ENCODE data around the gene ABLIM2. TPM values are rescaled to one million over a fixed set of nuclear protein-coding genes. Genes with fewer than 3 reads are reported as not detected.

ABLIM2 gene
- total and polyA plus RNA-seq, 2 of the 4 experiments (the other 2 are of a cell fraction), result under 0.01 to 0.10 TPM

DNA sequence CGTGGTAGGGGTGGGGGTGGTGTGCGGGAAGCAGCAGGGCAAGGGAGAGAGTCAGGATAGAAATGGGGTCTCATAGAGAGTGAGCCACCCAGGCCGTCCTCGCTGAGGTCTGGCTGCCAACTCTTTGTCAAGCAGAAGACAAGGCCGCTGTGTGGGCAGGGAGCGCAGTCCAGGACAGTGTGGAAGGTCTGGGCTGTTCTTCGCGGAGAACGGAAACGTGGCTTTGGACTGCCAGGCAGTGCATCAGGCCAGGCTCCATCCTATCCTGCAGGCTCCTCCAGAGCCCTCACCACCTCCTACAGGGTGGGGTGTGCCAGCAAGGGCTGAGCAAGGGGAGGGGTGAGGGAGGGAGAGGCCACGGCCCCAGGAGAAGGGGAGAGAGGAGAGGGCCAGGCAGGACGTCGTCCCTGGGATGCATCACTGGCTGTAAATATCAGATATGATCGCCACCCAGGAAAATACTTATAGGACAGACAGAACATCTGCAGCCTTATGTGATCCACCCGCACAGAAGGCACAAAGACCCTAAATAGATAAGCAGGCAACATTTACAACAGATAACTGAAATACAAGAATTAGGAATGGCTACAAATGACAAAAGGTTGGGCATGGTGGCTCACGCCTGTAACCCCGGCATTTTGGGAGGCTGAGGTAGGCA, 85.3 kb downstream of the ABLIM2 start:
- H3K9me1 ChIP-seq (ENCODE audit: insufficient read depth, low read length), result no peaks in the 10 kb centered on the region; the same call in 1 of the 2 replicates
- no peak overlapping the region for H4K5ac ChIP-seq (ENCODE audit: low read depth, low read length)
- intact Hi-C loops (cut with micrococcal nuclease), result no loop called here
- H2AK5ac ChIP-seq (ENCODE audit: low read depth, low read length), result no peak overlapping the region
- H3K27ac ChIP-seq (ENCODE audit: insufficient read depth, low read length), result no peak overlapping the region
- no peaks in the 10 kb centered on the region; the same call in 1 of the 2 replicates for H3K9me3 ChIP-seq (ENCODE audit: control insufficient read depth, insufficient read depth, low read length)
- H2BK20ac ChIP-seq (ENCODE audit: low read depth, low read length), result no peak overlapping the region
- dilution Hi-C loops (cut with HindIII; ENCODE audit: low sequenced_read_pairs, unreplicated experiment), result no loop called here
- H2BK15ac ChIP-seq (ENCODE audit: low read depth, low read length), result no peak overlapping the region
- no TSS peak for BruUV-seq (replicated peaks)
- H3K4me1 ChIP-seq (ENCODE audit: control insufficient read depth, insufficient read depth, low read length), result no peaks in the 10 kb centered on the region
- no peak overlapping the region for H2AFZ ChIP-seq (replicated peaks; ENCODE audit: low read length, poor library complexity)
- no peak overlapping the region for H4K91ac ChIP-seq (ENCODE audit: insufficient read depth, low read depth, low read length)
- H2BK5ac ChIP-seq (ENCODE audit: low read depth, low read length, poor library complexity, severe bottlenecking), result no peak overlapping the region
- no peak overlapping the region for H3K4me2 ChIP-seq (ENCODE audit: low read depth, low read length)
- H3K23ac ChIP-seq (ENCODE audit: low read depth, low read length), result no peak overlapping the region
- DNase-seq, result no peak
- no peak for ATAC-seq (ENCODE audit: low read depth)
- no peak overlapping the region for H3K56ac ChIP-seq (ENCODE audit: extremely low read depth, insufficient read depth, low read length)
- WGBS, 2 experiments (ENCODE audit: extremely low coverage in 2 of 2, insufficient read length in 1 of 2), result 65% methylated on average over 4 of the region's 17 CpGs; no CpG with 5 or more reads in 1 of the 2 experiments
- TF ChIP-seq CHD1 (IDR thresholded peaks at IDR 0.05; ENCODE audit: low read depth, low read length) (no peak), MAFK (IDR thresholded peaks at IDR 0.05; ENCODE audit: low read depth, low read length) (no peak), SMC3 (IDR thresholded peaks at IDR 0.05; ENCODE audit: low read depth, low read length) (no peak), RCOR1 (IDR thresholded peaks at IDR 0.05; ENCODE audit: insufficient replicate concordance, low read length) (no peak), MAZ (IDR thresholded peaks at IDR 0.05; ENCODE audit: borderline replicate concordance, low read depth, low read length) (no peak), CTCF (conservative IDR thresholded peaks at IDR 0.05; ENCODE audit: low read depth, low read length) (no peak), CEBPB (IDR thresholded peaks at IDR 0.05; ENCODE audit: low read depth, low read length) (no peak), NFE2L2 (IDR thresholded peaks at IDR 0.05; ENCODE audit: low read depth, low read length) (no peak), RFX5 (IDR thresholded peaks at IDR 0.05; ENCODE audit: low read depth, low read length) (no peak), USF2 (IDR thresholded peaks at IDR 0.05; ENCODE audit: low read depth, low read length) (no peak), ELK1 (IDR thresholded peaks at IDR 0.05; ENCODE audit: borderline replicate concordance, low read depth, low read length) (no peak), MXI1 (IDR thresholded peaks at IDR 0.05; ENCODE audit: borderline replicate concordance, low read depth, low read length) (no peak), RAD21 (IDR thresholded peaks at IDR 0.05; ENCODE audit: low read length) (no peak), POLR2A (IDR thresholded peaks at IDR 0.05; ENCODE audit: low read depth, low read length) (no peak), BHLHE40 (IDR thresholded peaks at IDR 0.05; ENCODE audit: low read depth, low read length) (no peak), FOS (IDR thresholded peaks at IDR 0.05; ENCODE audit: low read depth, low read length) (no peak)
- no peaks in the 10 kb centered on the region for H3K79me1 ChIP-seq (ENCODE audit: low read depth in 1 of 2, low read length in 2 of 2)
- H4K8ac ChIP-seq (ENCODE audit: low read depth in 2 of 2, low read length in 2 of 2), result no peak overlapping the region
- peaks cover 70% of the 10 kb centered on the region for H3K27me3 ChIP-seq (ENCODE audit: control insufficient read depth, insufficient read depth, low read length)
- no peak overlapping the region for H3K4ac ChIP-seq (ENCODE audit: low read depth, low read length)
- no peak overlapping the region for H2AK9ac ChIP-seq (replicated peaks; ENCODE audit: low read depth, low read length, poor library complexity)
- no peak overlapping the region for H3K18ac ChIP-seq (ENCODE audit: low read depth, low read length)
- H3K14ac ChIP-seq (replicated peaks; ENCODE audit: low read depth, low read length), result no peak overlapping the region
- in situ Hi-C loops (cut with MboI; ENCODE audit: low sequenced_read_pairs), result no loop called here
- POLR2A ChIA-PET (ENCODE audit: unreplicated experiment), result no interaction called here
- no peak overlapping the region for H3K4me3 ChIP-seq (ENCODE audit: insufficient read depth, low read depth, low read length)
- no peak overlapping the region for H2BK120ac ChIP-seq (ENCODE audit: low read depth, low read length)
- H4K20me1 ChIP-seq (ENCODE audit: insufficient read depth, low read length), result no peaks in the 10 kb centered on the region; the same call in 1 of the 2 replicates
- no peaks in the 10 kb centered on the region for H3K36me3 ChIP-seq (ENCODE audit: control insufficient read depth, insufficient read depth, low read length)
- no peak overlapping the region for H3K9ac ChIP-seq (ENCODE audit: low read depth, low read length)
- CTCF ChIA-PET, result no interaction called here
